GM23338 (cell line): ENCODE data around the gene L3MBTL4. TPM values are rescaled to one million over a fixed set of nuclear protein-coding genes. Genes with fewer than 3 reads are reported as not detected.

Source experiments
- ATAC-seq: fragments of 200-7000 bp; cut with Tn5 transposase; 3 replicates; pipeline ENCODE4 v1.9.1; 2020
- DNase-seq: peaks from one replicate; pipeline ENCODE4 v3.0.0-alpha.2; 2015; ENCODE audit warnings: low spot score
- H2AFZ ChIP-seq: fragments of 200-600 bp; sonication (generic); 2 replicates; pipeline ENCODE4 v1.8.0; 2016; ENCODE audit warnings: antibody characterized with exemption, mild to moderate bottlenecking, moderate library complexity
- H3F3A ChIP-seq: fragments of 200-600 bp; sonication (generic); replicated peaks from 2 replicates; pipeline ENCODE4 v1.8.0; 2017; ENCODE audit warnings: antibody characterized with exemption, mixed run types, low read depth
- H3K27ac ChIP-seq: fragments of 200-600 bp; sonication (generic); 2 replicates; pipeline ENCODE4 v1.6.1; 2016; ENCODE audit warnings: low read depth
- H3K27me3 ChIP-seq: fragments of 200-600 bp; sonication (generic); 2 replicates; pipeline ENCODE4 v1.8.0; 2016; ENCODE audit warnings: mild to moderate bottlenecking, mixed run types, moderate library complexity; ENCODE audit not compliant: insufficient read depth
- H3K36me3 ChIP-seq: fragments of 200-600 bp; sonication (generic); 2 replicates; pipeline ENCODE4 v1.8.0; 2016; ENCODE audit warnings: mild to moderate bottlenecking; ENCODE audit not compliant: insufficient read depth
- H3K4me1 ChIP-seq: fragments of 200-600 bp; sonication (generic); 2 replicates; pipeline ENCODE4 v1.8.0; 2016; ENCODE audit warnings: mild to moderate bottlenecking, moderate library complexity; ENCODE audit not compliant: insufficient read depth
- H3K4me2 ChIP-seq: fragments of 200-600 bp; sonication (generic); 2 replicates; pipeline ENCODE4 v1.7.1; 2017; ENCODE audit warnings: mixed run types
- H3K4me3 ChIP-seq: fragments of 200-600 bp; sonication (generic); 2 replicates; pipeline ENCODE4 v1.6.1; 2016; ENCODE audit warnings: mixed run types
- H3K79me2 ChIP-seq: fragments of 200-600 bp; sonication (generic); replicated peaks from 2 replicates; pipeline ENCODE4 v1.8.0; 2017; ENCODE audit warnings: mild to moderate bottlenecking; ENCODE audit not compliant: insufficient read depth
- H3K9me2 ChIP-seq: fragments of 200-600 bp; sonication (generic); 2 replicates; pipeline ENCODE4 v1.8.0; 2017; ENCODE audit not compliant: insufficient read depth
- H4K20me1 ChIP-seq: fragments of 200-600 bp; sonication (generic); replicated peaks from 2 replicates; pipeline ENCODE4 v1.8.0; 2017; ENCODE audit warnings: mild to moderate bottlenecking; ENCODE audit not compliant: insufficient read depth
- H3K27ac Mint-ChIP-seq: 2 replicates; pipeline ENCODE4 v1.8.0; 2020; ENCODE audit warnings: inconsistent platforms, mild to moderate bottlenecking, moderate library complexity, mixed read lengths
- H3K27me3 Mint-ChIP-seq: 3 replicates; pipeline ENCODE4 v1.8.0; 2022; ENCODE audit warnings: low read depth, mild to moderate bottlenecking, moderate library complexity, mixed read lengths, inconsistent platforms; ENCODE audit not compliant: insufficient read depth, poor library complexity
- H3K36me3 Mint-ChIP-seq: 3 replicates; pipeline ENCODE4 v1.8.0; 2021; ENCODE audit warnings: low read depth, mild to moderate bottlenecking, inconsistent platforms, moderate library complexity, mixed read lengths
- H3K4me1 Mint-ChIP-seq: 3 replicates; pipeline ENCODE4 v1.8.0; 2020; ENCODE audit warnings: mild to moderate bottlenecking, inconsistent platforms, mixed read lengths
- H3K4me3 Mint-ChIP-seq: 3 replicates; pipeline ENCODE4 v1.8.0; 2021; ENCODE audit warnings: moderate library complexity, mild to moderate bottlenecking, inconsistent platforms, mixed read lengths
- H3K9me3 Mint-ChIP-seq: 3 replicates; pipeline ENCODE4 v1.8.0; 2020; ENCODE audit warnings: moderate library complexity, mild to moderate bottlenecking, inconsistent platforms, mixed read lengths
- CREB1 ChIP-seq: fragments of 250-450 bp; sonication (Bioruptor Pico); IDR thresholded peaks from 2 replicates; pipeline ENCODE4 v1.5.0; 2020; ENCODE audit warnings: low read depth, mild to moderate bottlenecking, moderate library complexity
- ETS1 ChIP-seq: IDR thresholded peaks from 2 replicates; pipeline ENCODE4 v1.6.1; 2016; ENCODE audit warnings: antibody characterized with exemption
- EZH2 ChIP-seq: fragments of 200-600 bp; sonication (generic); IDR thresholded peaks from one replicate; pipeline ENCODE4 v1.8.0; 2017; ENCODE audit warnings: antibody characterized with exemption, mild to moderate bottlenecking, low read depth; ENCODE audit not compliant: unreplicated experiment
- EZH2phosphoT487 ChIP-seq: fragments of 200-600 bp; sonication (generic); IDR thresholded peaks from one replicate; pipeline ENCODE4 v1.8.1; 2018; ENCODE audit warnings: antibody characterized with exemption; ENCODE audit not compliant: unreplicated experiment
- JUNB ChIP-seq: IDR thresholded peaks from one replicate; pipeline ENCODE4 v1.6.1; 2016; ENCODE audit warnings: antibody characterized with exemption; ENCODE audit not compliant: unreplicated experiment
- NANOG ChIP-seq: IDR thresholded peaks from 2 replicates; pipeline ENCODE4 v1.6.1; 2016; ENCODE audit warnings: antibody characterized with exemption, borderline replicate concordance
- POLR2AphosphoS5 ChIP-seq: IDR thresholded peaks from 2 replicates; pipeline ENCODE4 v1.6.1; 2016; ENCODE audit warnings: antibody characterized with exemption, low read depth
- REST ChIP-seq: IDR thresholded peaks from one replicate; pipeline ENCODE4 v1.6.1; 2018; ENCODE audit warnings: antibody characterized with exemption; ENCODE audit not compliant: unreplicated experiment
- STAT1 ChIP-seq: IDR thresholded peaks from one replicate; pipeline ENCODE4 v1.6.1; 2016; ENCODE audit warnings: antibody characterized with exemption; ENCODE audit not compliant: unreplicated experiment
- ZNF114 ChIP-seq: fragments of 250-450 bp; sonication (Bioruptor Pico); IDR thresholded peaks from 2 replicates; pipeline ENCODE4 v1.5.0; 2020; ENCODE audit warnings: mild to moderate bottlenecking, moderate library complexity
- ZNF331 ChIP-seq: fragments of 250-450 bp; sonication (Bioruptor Pico); IDR thresholded peaks from 2 replicates; pipeline ENCODE4 v1.5.0; 2020; ENCODE audit warnings: low read depth, mild to moderate bottlenecking, moderate library complexity
- polyA plus RNA-seq: library from polyadenylated mRNA; unstranded; fragments of >200 nt; fragmentation: Nextera tagmentation; extraction: Ambion mirVana; gene quantifications from 2 replicates; pipeline ENCODE4 v1.2.1, GENCODE V29; 2016
- total RNA-seq: library from RNA; depleted of rRNA; stranded (reverse); fragments of >200 nt; shearing (Covaris generic); gene quantifications from 2 replicates; pipeline ENCODE4 v1.2.3, GENCODE V29; 2014
- TF ChIP-seq, protein P1 (sequence below), 2 experiments: fragments of 200-600 bp in 1 of 2; sonication (generic) in 1 of 2; conservative IDR thresholded peaks; 2 replicates each; pipeline versions ENCODE4 v1.5.1 to v1.6.1; 2016 to 2017; ENCODE audit warnings: antibody characterized with exemption in 2 of 2, low read depth in 2 of 2, mild to moderate bottlenecking in 2 of 2, moderate library complexity in 1 of 2
- TF ChIP-seq, protein P2 (sequence below): fragments of 250-450 bp; sonication (Bioruptor Pico); IDR thresholded peaks from 2 replicates; pipeline ENCODE4 v1.5.0; 2020; ENCODE audit warnings: mild to moderate bottlenecking, moderate library complexity

L3MBTL4 gene
- total and polyA plus RNA-seq, 2 experiments from 2014 or later, result 0.48 to 2.8 TPM

GRCh38 chr18:6039055-6039454 lies 375.7 kb downstream of the L3MBTL4 start:
- Mint-ChIP-seq H3K27ac (no peak overlapping the region), H3K4me3 (no peak overlapping the region), H3K36me3 (peaks cover 9% of the 10 kb centered on the region), H3K4me1 (no peaks in the 10 kb centered on the region), H3K27me3 (peaks cover 2% of the 10 kb centered on the region), H3K9me3 (peaks cover 9% of the 10 kb centered on the region)
- Histone ChIP-seq H3K27ac (no peak overlapping the region), H3K27me3 (no peaks in the 10 kb centered on the region), H3K4me2 (no peak overlapping the region), H2AFZ (no peak overlapping the region), H3K79me2 (no peaks in the 10 kb centered on the region), H3K9me2 (no peaks in the 10 kb centered on the region), H4K20me1 (no peaks in the 10 kb centered on the region), H3K4me1 (no peaks in the 10 kb centered on the region), H3K36me3 (no peaks in the 10 kb centered on the region), H3K4me3 (no peak overlapping the region), H3F3A (no peaks in the 10 kb centered on the region)
- DNase-seq, result no peak
- TF ChIP-seq ZNF331 (CRISPR knock-in tag) (no peak), CREB1 (CRISPR knock-in tag) (no peak), JUNB (no peak), EZH2phosphoT487 (no peak), POLR2AphosphoS5 (no peak), STAT1 (no peak), REST (no peak), NANOG (no peak), ZNF114 (no peak), ETS1 (no peak), EZH2 (no peak)
- TF ChIP-seq, protein P1, sequence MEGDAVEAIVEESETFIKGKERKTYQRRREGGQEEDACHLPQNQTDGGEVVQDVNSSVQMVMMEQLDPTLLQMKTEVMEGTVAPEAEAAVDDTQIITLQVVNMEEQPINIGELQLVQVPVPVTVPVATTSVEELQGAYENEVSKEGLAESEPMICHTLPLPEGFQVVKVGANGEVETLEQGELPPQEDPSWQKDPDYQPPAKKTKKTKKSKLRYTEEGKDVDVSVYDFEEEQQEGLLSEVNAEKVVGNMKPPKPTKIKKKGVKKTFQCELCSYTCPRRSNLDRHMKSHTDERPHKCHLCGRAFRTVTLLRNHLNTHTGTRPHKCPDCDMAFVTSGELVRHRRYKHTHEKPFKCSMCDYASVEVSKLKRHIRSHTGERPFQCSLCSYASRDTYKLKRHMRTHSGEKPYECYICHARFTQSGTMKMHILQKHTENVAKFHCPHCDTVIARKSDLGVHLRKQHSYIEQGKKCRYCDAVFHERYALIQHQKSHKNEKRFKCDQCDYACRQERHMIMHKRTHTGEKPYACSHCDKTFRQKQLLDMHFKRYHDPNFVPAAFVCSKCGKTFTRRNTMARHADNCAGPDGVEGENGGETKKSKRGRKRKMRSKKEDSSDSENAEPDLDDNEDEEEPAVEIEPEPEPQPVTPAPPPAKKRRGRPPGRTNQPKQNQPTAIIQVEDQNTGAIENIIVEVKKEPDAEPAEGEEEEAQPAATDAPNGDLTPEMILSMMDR (conservative IDR thresholded peaks at IDR 0.05; ENCODE audit: low read depth in 2 of 2), result no peak
- TF ChIP-seq, protein P2, sequence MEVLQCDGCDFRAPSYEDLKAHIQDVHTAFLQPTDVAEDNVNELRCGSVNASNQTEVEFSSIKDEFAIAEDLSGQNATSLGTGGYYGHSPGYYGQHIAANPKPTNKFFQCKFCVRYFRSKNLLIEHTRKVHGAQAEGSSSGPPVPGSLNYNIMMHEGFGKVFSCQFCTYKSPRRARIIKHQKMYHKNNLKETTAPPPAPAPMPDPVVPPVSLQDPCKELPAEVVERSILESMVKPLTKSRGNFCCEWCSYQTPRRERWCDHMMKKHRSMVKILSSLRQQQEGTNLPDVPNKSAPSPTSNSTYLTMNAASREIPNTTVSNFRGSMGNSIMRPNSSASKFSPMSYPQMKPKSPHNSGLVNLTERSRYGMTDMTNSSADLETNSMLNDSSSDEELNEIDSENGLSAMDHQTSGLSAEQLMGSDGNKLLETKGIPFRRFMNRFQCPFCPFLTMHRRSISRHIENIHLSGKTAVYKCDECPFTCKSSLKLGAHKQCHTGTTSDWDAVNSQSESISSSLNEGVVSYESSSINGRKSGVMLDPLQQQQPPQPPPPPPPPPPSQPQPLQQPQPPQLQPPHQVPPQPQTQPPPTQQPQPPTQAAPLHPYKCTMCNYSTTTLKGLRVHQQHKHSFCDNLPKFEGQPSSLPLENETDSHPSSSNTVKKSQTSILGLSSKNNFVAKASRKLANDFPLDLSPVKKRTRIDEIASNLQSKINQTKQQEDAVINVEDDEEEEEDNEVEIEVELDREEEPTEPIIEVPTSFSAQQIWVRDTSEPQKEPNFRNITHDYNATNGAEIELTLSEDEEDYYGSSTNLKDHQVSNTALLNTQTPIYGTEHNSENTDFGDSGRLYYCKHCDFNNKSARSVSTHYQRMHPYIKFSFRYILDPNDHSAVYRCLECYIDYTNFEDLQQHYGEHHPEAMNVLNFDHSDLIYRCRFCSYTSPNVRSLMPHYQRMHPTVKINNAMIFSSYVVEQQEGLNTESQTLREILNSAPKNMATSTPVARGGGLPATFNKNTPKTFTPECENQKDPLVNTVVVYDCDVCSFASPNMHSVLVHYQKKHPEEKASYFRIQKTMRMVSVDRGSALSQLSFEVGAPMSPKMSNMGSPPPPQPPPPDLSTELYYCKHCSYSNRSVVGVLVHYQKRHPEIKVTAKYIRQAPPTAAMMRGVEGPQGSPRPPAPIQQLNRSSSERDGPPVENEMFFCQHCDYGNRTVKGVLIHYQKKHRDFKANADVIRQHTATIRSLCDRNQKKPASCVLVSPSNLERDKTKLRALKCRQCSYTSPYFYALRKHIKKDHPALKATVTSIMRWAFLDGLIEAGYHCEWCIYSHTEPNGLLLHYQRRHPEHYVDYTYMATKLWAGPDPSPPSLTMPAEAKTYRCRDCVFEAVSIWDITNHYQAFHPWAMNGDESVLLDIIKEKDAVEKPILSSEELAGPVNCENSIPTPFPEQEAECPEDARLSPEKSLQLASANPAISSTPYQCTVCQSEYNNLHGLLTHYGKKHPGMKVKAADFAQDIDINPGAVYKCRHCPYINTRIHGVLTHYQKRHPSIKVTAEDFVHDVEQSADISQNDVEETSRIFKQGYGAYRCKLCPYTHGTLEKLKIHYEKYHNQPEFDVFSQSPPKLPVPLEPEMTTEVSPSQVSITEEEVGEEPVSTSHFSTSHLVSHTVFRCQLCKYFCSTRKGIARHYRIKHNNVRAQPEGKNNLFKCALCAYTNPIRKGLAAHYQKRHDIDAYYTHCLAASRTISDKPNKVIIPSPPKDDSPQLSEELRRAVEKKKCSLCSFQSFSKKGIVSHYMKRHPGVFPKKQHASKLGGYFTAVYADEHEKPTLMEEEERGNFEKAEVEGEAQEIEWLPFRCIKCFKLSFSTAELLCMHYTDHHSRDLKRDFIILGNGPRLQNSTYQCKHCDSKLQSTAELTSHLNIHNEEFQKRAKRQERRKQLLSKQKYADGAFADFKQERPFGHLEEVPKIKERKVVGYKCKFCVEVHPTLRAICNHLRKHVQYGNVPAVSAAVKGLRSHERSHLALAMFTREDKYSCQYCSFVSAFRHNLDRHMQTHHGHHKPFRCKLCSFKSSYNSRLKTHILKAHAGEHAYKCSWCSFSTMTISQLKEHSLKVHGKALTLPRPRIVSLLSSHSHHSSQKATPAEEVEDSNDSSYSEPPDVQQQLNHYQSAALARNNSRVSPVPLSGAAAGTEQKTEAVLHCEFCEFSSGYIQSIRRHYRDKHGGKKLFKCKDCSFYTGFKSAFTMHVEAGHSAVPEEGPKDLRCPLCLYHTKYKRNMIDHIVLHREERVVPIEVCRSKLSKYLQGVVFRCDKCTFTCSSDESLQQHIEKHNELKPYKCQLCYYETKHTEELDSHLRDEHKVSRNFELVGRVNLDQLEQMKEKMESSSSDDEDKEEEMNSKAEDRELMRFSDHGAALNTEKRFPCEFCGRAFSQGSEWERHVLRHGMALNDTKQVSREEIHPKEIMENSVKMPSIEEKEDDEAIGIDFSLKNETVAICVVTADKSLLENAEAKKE (CRISPR knock-in tag), result no peak
- ATAC-seq, result no peak
